GM23338 (cell line): ENCODE results near the gene RSPH6A. TPM values are rescaled to one million over a fixed set of nuclear protein-coding genes. Genes with fewer than 3 reads are reported as not detected.

Experiments used
- ATAC-seq: fragments of 200-7000 bp; cut with Tn5 transposase; 3 replicates; pipeline ENCODE4 v1.9.1; 2020
- DNase-seq: peaks from one replicate; pipeline ENCODE4 v3.0.0-alpha.2; 2015; ENCODE audit warnings: low spot score
- H2AFZ ChIP-seq: fragments of 200-600 bp; sonication (generic); 2 replicates; pipeline ENCODE4 v1.8.0; 2016; ENCODE audit warnings: antibody characterized with exemption, mild to moderate bottlenecking, moderate library complexity
- H3F3A ChIP-seq: fragments of 200-600 bp; sonication (generic); replicated peaks from 2 replicates; pipeline ENCODE4 v1.8.0; 2017; ENCODE audit warnings: antibody characterized with exemption, mixed run types, low read depth
- H3K27ac ChIP-seq: fragments of 200-600 bp; sonication (generic); 2 replicates; pipeline ENCODE4 v1.6.1; 2016; ENCODE audit warnings: low read depth
- H3K27me3 ChIP-seq: fragments of 200-600 bp; sonication (generic); 2 replicates; pipeline ENCODE4 v1.8.0; 2016; ENCODE audit warnings: mild to moderate bottlenecking, mixed run types, moderate library complexity; ENCODE audit not compliant: insufficient read depth
- H3K36me3 ChIP-seq: fragments of 200-600 bp; sonication (generic); 2 replicates; pipeline ENCODE4 v1.8.0; 2016; ENCODE audit warnings: mild to moderate bottlenecking; ENCODE audit not compliant: insufficient read depth
- H3K4me1 ChIP-seq: fragments of 200-600 bp; sonication (generic); 2 replicates; pipeline ENCODE4 v1.8.0; 2016; ENCODE audit warnings: mild to moderate bottlenecking, moderate library complexity; ENCODE audit not compliant: insufficient read depth
- H3K4me2 ChIP-seq: fragments of 200-600 bp; sonication (generic); 2 replicates; pipeline ENCODE4 v1.7.1; 2017; ENCODE audit warnings: mixed run types
- H3K4me3 ChIP-seq: fragments of 200-600 bp; sonication (generic); 2 replicates; pipeline ENCODE4 v1.6.1; 2016; ENCODE audit warnings: mixed run types
- H3K79me2 ChIP-seq: fragments of 200-600 bp; sonication (generic); replicated peaks from 2 replicates; pipeline ENCODE4 v1.8.0; 2017; ENCODE audit warnings: mild to moderate bottlenecking; ENCODE audit not compliant: insufficient read depth
- H3K9me2 ChIP-seq: fragments of 200-600 bp; sonication (generic); 2 replicates; pipeline ENCODE4 v1.8.0; 2017; ENCODE audit not compliant: insufficient read depth
- H4K20me1 ChIP-seq: fragments of 200-600 bp; sonication (generic); replicated peaks from 2 replicates; pipeline ENCODE4 v1.8.0; 2017; ENCODE audit warnings: mild to moderate bottlenecking; ENCODE audit not compliant: insufficient read depth
- H3K27ac Mint-ChIP-seq: 2 replicates; pipeline ENCODE4 v1.8.0; 2020; ENCODE audit warnings: inconsistent platforms, mild to moderate bottlenecking, moderate library complexity, mixed read lengths
- H3K27me3 Mint-ChIP-seq: 3 replicates; pipeline ENCODE4 v1.8.0; 2022; ENCODE audit warnings: low read depth, mild to moderate bottlenecking, moderate library complexity, mixed read lengths, inconsistent platforms; ENCODE audit not compliant: insufficient read depth, poor library complexity
- H3K36me3 Mint-ChIP-seq: 3 replicates; pipeline ENCODE4 v1.8.0; 2021; ENCODE audit warnings: low read depth, mild to moderate bottlenecking, inconsistent platforms, moderate library complexity, mixed read lengths
- H3K4me1 Mint-ChIP-seq: 3 replicates; pipeline ENCODE4 v1.8.0; 2020; ENCODE audit warnings: mild to moderate bottlenecking, inconsistent platforms, mixed read lengths
- H3K4me3 Mint-ChIP-seq: 3 replicates; pipeline ENCODE4 v1.8.0; 2021; ENCODE audit warnings: moderate library complexity, mild to moderate bottlenecking, inconsistent platforms, mixed read lengths
- H3K9me3 Mint-ChIP-seq: 3 replicates; pipeline ENCODE4 v1.8.0; 2020; ENCODE audit warnings: moderate library complexity, mild to moderate bottlenecking, inconsistent platforms, mixed read lengths
- CREB1 ChIP-seq: fragments of 250-450 bp; sonication (Bioruptor Pico); IDR thresholded peaks from 2 replicates; pipeline ENCODE4 v1.5.0; 2020; ENCODE audit warnings: low read depth, mild to moderate bottlenecking, moderate library complexity
- ETS1 ChIP-seq: IDR thresholded peaks from 2 replicates; pipeline ENCODE4 v1.6.1; 2016; ENCODE audit warnings: antibody characterized with exemption
- EZH2 ChIP-seq: fragments of 200-600 bp; sonication (generic); IDR thresholded peaks from one replicate; pipeline ENCODE4 v1.8.0; 2017; ENCODE audit warnings: antibody characterized with exemption, mild to moderate bottlenecking, low read depth; ENCODE audit not compliant: unreplicated experiment
- EZH2phosphoT487 ChIP-seq: fragments of 200-600 bp; sonication (generic); IDR thresholded peaks from one replicate; pipeline ENCODE4 v1.8.1; 2018; ENCODE audit warnings: antibody characterized with exemption; ENCODE audit not compliant: unreplicated experiment
- JUNB ChIP-seq: IDR thresholded peaks from one replicate; pipeline ENCODE4 v1.6.1; 2016; ENCODE audit warnings: antibody characterized with exemption; ENCODE audit not compliant: unreplicated experiment
- NANOG ChIP-seq: IDR thresholded peaks from 2 replicates; pipeline ENCODE4 v1.6.1; 2016; ENCODE audit warnings: antibody characterized with exemption, borderline replicate concordance
- POLR2AphosphoS5 ChIP-seq: IDR thresholded peaks from 2 replicates; pipeline ENCODE4 v1.6.1; 2016; ENCODE audit warnings: antibody characterized with exemption, low read depth
- STAT1 ChIP-seq: IDR thresholded peaks from one replicate; pipeline ENCODE4 v1.6.1; 2016; ENCODE audit warnings: antibody characterized with exemption; ENCODE audit not compliant: unreplicated experiment
- ZNF114 ChIP-seq: fragments of 250-450 bp; sonication (Bioruptor Pico); IDR thresholded peaks from 2 replicates; pipeline ENCODE4 v1.5.0; 2020; ENCODE audit warnings: mild to moderate bottlenecking, moderate library complexity
- ZNF331 ChIP-seq: fragments of 250-450 bp; sonication (Bioruptor Pico); IDR thresholded peaks from 2 replicates; pipeline ENCODE4 v1.5.0; 2020; ENCODE audit warnings: low read depth, mild to moderate bottlenecking, moderate library complexity
- ZNF462 ChIP-seq: fragments of 250-450 bp; sonication (Bioruptor Pico); IDR thresholded peaks from 2 replicates; pipeline ENCODE4 v1.5.0; 2020; ENCODE audit warnings: mild to moderate bottlenecking, moderate library complexity
- polyA plus RNA-seq: library from polyadenylated mRNA; unstranded; fragments of >200 nt; fragmentation: Nextera tagmentation; extraction: Ambion mirVana; gene quantifications from 2 replicates; pipeline ENCODE4 v1.2.1, GENCODE V29; 2016
- total RNA-seq: library from RNA; depleted of rRNA; stranded (reverse); fragments of >200 nt; shearing (Covaris generic); gene quantifications from 2 replicates; pipeline ENCODE4 v1.2.3, GENCODE V29; 2014
- TF ChIP-seq, protein P1 (sequence below): IDR thresholded peaks from one replicate; pipeline ENCODE4 v1.6.1; 2018; ENCODE audit warnings: antibody characterized with exemption; ENCODE audit not compliant: unreplicated experiment
- TF ChIP-seq, protein P2 (sequence below), 2 experiments: fragments of 200-600 bp in 1 of 2; sonication (generic) in 1 of 2; conservative IDR thresholded peaks; 2 replicates each; pipeline versions ENCODE4 v1.5.1 to v1.6.1; 2016 to 2017; ENCODE audit warnings: antibody characterized with exemption in 2 of 2, low read depth in 2 of 2, mild to moderate bottlenecking in 2 of 2, moderate library complexity in 1 of 2

Gene RSPH6A
- total and polyA plus RNA-seq, 2 experiments from 2014 or later, result 0.11 to 0.21 TPM

DNA sequence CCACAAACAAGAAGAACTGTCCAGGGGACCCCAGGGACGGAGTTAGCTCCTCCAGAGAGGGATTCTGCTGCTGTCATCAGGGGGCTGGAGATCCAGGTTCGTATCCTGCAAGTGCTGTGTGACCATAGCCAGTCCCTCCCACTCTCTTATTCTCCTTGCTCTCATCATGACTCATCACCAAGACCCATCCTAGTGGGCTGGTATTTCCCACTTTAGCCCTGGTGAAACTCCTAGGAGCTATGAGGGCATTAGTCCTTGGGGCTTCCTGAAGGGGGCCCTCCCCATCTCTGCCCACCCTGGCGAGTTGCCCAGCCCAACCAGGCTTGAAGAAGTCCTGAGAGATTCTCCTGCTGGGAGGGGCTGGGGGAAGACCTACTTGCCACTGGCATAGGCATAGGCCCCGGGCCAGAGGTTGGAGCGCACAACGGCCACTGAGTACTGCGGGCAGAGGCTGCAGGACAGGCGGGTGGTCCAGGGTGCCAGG lies 15.0 kb downstream of the RSPH6A start:
- H3K27ac Mint-ChIP-seq, result no peak overlapping the region
- Histone ChIP-seq H3K27me3 (no peaks in the 10 kb centered on the region), H3K36me3 (no peaks in the 10 kb centered on the region), H3K4me2 (no peak overlapping the region), H3K9me2 (no peaks in the 10 kb centered on the region), H4K20me1 (no peaks in the 10 kb centered on the region), H3F3A (no peaks in the 10 kb centered on the region), H3K4me3 (no peak overlapping the region), H3K4me1 (no peaks in the 10 kb centered on the region), H2AFZ (no peak overlapping the region), H3K79me2 (no peaks in the 10 kb centered on the region), H3K27ac (no peak overlapping the region)
- ATAC-seq (no peak), DNase-seq (no peak)
- peaks cover 11% of the 10 kb centered on the region for H3K4me1 Mint-ChIP-seq
- TF ChIP-seq ETS1, result no peak
- TF ChIP-seq POLR2AphosphoS5, result no peak
- no peak for TF ChIP-seq NANOG
- no peak for TF ChIP-seq ZNF331
- TF ChIP-seq, protein P1, sequence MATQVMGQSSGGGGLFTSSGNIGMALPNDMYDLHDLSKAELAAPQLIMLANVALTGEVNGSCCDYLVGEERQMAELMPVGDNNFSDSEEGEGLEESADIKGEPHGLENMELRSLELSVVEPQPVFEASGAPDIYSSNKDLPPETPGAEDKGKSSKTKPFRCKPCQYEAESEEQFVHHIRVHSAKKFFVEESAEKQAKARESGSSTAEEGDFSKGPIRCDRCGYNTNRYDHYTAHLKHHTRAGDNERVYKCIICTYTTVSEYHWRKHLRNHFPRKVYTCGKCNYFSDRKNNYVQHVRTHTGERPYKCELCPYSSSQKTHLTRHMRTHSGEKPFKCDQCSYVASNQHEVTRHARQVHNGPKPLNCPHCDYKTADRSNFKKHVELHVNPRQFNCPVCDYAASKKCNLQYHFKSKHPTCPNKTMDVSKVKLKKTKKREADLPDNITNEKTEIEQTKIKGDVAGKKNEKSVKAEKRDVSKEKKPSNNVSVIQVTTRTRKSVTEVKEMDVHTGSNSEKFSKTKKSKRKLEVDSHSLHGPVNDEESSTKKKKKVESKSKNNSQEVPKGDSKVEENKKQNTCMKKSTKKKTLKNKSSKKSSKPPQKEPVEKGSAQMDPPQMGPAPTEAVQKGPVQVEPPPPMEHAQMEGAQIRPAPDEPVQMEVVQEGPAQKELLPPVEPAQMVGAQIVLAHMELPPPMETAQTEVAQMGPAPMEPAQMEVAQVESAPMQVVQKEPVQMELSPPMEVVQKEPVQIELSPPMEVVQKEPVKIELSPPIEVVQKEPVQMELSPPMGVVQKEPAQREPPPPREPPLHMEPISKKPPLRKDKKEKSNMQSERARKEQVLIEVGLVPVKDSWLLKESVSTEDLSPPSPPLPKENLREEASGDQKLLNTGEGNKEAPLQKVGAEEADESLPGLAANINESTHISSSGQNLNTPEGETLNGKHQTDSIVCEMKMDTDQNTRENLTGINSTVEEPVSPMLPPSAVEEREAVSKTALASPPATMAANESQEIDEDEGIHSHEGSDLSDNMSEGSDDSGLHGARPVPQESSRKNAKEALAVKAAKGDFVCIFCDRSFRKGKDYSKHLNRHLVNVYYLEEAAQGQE, result no peak
- TF ChIP-seq JUNB, result no peak
- TF ChIP-seq, protein P2, sequence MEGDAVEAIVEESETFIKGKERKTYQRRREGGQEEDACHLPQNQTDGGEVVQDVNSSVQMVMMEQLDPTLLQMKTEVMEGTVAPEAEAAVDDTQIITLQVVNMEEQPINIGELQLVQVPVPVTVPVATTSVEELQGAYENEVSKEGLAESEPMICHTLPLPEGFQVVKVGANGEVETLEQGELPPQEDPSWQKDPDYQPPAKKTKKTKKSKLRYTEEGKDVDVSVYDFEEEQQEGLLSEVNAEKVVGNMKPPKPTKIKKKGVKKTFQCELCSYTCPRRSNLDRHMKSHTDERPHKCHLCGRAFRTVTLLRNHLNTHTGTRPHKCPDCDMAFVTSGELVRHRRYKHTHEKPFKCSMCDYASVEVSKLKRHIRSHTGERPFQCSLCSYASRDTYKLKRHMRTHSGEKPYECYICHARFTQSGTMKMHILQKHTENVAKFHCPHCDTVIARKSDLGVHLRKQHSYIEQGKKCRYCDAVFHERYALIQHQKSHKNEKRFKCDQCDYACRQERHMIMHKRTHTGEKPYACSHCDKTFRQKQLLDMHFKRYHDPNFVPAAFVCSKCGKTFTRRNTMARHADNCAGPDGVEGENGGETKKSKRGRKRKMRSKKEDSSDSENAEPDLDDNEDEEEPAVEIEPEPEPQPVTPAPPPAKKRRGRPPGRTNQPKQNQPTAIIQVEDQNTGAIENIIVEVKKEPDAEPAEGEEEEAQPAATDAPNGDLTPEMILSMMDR (conservative IDR thresholded peaks at IDR 0.05; ENCODE audit: low read depth in 2 of 2), result no peak
- no peak for TF ChIP-seq ZNF114
- TF ChIP-seq EZH2, result no peak
- no peak for TF ChIP-seq CREB1 (CRISPR knock-in tag)
- no peak for TF ChIP-seq STAT1
- no peak for TF ChIP-seq ZNF462 (CRISPR knock-in tag)
- no peak for TF ChIP-seq EZH2phosphoT487
- H3K9me3 Mint-ChIP-seq, result no peaks in the 10 kb centered on the region; the same call in 2 of the 3 replicates
- peaks cover 17% of the 10 kb centered on the region for H3K27me3 Mint-ChIP-seq
- no peak overlapping the region for H3K4me3 Mint-ChIP-seq
- no peaks in the 10 kb centered on the region for H3K36me3 Mint-ChIP-seq
